GM23338 (cell line): Measurements from ENCODE around the gene MEGF11.

Source experiments
- CREB1 ChIP-seq: fragments of 250-450 bp; sonication (Bioruptor Pico); IDR thresholded peaks from 2 replicates; pipeline ENCODE4 v1.5.0; 2020; ENCODE audit warnings: low read depth, mild to moderate bottlenecking, moderate library complexity
- CTCF ChIP-seq, 2 experiments: fragments of 200-600 bp in 1 of 2; sonication (generic) in 1 of 2; conservative IDR thresholded peaks; 2 replicates each; pipeline versions ENCODE4 v1.5.1 to v1.6.1; 2016 to 2017; ENCODE audit warnings: antibody characterized with exemption in 2 of 2, low read depth in 2 of 2, mild to moderate bottlenecking in 2 of 2, moderate library complexity in 1 of 2
- EZH2 ChIP-seq: fragments of 200-600 bp; sonication (generic); IDR thresholded peaks from one replicate; pipeline ENCODE4 v1.8.0; 2017; ENCODE audit warnings: antibody characterized with exemption, mild to moderate bottlenecking, low read depth; ENCODE audit not compliant: unreplicated experiment
- EZH2phosphoT487 ChIP-seq: fragments of 200-600 bp; sonication (generic); IDR thresholded peaks from one replicate; pipeline ENCODE4 v1.8.1; 2018; ENCODE audit warnings: antibody characterized with exemption; ENCODE audit not compliant: unreplicated experiment
- JUNB ChIP-seq: IDR thresholded peaks from one replicate; pipeline ENCODE4 v1.6.1; 2016; ENCODE audit warnings: antibody characterized with exemption; ENCODE audit not compliant: unreplicated experiment
- POLR2AphosphoS5 ChIP-seq: IDR thresholded peaks from 2 replicates; pipeline ENCODE4 v1.6.1; 2016; ENCODE audit warnings: antibody characterized with exemption, low read depth
- REST ChIP-seq: IDR thresholded peaks from one replicate; pipeline ENCODE4 v1.6.1; 2018; ENCODE audit warnings: antibody characterized with exemption; ENCODE audit not compliant: unreplicated experiment
- ZNF114 ChIP-seq: fragments of 250-450 bp; sonication (Bioruptor Pico); IDR thresholded peaks from 2 replicates; pipeline ENCODE4 v1.5.0; 2020; ENCODE audit warnings: mild to moderate bottlenecking, moderate library complexity
- TF ChIP-seq, protein P1 (sequence below): fragments of 250-450 bp; sonication (Bioruptor Pico); IDR thresholded peaks from 2 replicates; pipeline ENCODE4 v1.5.0; 2020; ENCODE audit warnings: mild to moderate bottlenecking, moderate library complexity

DNA sequence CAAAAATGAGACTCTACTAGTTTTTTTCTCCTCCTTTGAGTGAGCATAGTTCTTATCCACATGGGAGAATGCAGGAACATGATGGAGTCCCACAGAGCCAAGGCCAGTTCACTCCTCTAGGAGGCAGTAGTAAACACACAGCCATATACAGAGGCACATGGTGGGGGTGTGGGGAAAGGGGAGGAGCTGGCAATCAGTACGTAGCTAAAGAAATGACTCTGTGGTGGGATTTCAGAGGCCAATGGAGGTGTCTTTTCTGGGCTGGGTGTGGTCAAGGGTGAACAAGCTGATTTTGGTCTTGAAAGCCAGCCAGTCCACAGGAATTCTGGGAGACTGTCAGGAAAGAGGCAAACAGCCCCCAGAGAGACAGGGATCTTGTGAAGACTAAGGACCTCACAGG is 390.9 kb downstream of the MEGF11 start:
- TF ChIP-seq EZH2 (no peak), EZH2phosphoT487 (no peak), CTCF (conservative IDR thresholded peaks at IDR 0.05; ENCODE audit: low read depth in 2 of 2) (peak; percentile 82 to 85), POLR2AphosphoS5 (no peak), CREB1 (peak; percentile 70), ZNF114 (no peak), REST (no peak), JUNB (no peak)
- TF ChIP-seq, protein P1, sequence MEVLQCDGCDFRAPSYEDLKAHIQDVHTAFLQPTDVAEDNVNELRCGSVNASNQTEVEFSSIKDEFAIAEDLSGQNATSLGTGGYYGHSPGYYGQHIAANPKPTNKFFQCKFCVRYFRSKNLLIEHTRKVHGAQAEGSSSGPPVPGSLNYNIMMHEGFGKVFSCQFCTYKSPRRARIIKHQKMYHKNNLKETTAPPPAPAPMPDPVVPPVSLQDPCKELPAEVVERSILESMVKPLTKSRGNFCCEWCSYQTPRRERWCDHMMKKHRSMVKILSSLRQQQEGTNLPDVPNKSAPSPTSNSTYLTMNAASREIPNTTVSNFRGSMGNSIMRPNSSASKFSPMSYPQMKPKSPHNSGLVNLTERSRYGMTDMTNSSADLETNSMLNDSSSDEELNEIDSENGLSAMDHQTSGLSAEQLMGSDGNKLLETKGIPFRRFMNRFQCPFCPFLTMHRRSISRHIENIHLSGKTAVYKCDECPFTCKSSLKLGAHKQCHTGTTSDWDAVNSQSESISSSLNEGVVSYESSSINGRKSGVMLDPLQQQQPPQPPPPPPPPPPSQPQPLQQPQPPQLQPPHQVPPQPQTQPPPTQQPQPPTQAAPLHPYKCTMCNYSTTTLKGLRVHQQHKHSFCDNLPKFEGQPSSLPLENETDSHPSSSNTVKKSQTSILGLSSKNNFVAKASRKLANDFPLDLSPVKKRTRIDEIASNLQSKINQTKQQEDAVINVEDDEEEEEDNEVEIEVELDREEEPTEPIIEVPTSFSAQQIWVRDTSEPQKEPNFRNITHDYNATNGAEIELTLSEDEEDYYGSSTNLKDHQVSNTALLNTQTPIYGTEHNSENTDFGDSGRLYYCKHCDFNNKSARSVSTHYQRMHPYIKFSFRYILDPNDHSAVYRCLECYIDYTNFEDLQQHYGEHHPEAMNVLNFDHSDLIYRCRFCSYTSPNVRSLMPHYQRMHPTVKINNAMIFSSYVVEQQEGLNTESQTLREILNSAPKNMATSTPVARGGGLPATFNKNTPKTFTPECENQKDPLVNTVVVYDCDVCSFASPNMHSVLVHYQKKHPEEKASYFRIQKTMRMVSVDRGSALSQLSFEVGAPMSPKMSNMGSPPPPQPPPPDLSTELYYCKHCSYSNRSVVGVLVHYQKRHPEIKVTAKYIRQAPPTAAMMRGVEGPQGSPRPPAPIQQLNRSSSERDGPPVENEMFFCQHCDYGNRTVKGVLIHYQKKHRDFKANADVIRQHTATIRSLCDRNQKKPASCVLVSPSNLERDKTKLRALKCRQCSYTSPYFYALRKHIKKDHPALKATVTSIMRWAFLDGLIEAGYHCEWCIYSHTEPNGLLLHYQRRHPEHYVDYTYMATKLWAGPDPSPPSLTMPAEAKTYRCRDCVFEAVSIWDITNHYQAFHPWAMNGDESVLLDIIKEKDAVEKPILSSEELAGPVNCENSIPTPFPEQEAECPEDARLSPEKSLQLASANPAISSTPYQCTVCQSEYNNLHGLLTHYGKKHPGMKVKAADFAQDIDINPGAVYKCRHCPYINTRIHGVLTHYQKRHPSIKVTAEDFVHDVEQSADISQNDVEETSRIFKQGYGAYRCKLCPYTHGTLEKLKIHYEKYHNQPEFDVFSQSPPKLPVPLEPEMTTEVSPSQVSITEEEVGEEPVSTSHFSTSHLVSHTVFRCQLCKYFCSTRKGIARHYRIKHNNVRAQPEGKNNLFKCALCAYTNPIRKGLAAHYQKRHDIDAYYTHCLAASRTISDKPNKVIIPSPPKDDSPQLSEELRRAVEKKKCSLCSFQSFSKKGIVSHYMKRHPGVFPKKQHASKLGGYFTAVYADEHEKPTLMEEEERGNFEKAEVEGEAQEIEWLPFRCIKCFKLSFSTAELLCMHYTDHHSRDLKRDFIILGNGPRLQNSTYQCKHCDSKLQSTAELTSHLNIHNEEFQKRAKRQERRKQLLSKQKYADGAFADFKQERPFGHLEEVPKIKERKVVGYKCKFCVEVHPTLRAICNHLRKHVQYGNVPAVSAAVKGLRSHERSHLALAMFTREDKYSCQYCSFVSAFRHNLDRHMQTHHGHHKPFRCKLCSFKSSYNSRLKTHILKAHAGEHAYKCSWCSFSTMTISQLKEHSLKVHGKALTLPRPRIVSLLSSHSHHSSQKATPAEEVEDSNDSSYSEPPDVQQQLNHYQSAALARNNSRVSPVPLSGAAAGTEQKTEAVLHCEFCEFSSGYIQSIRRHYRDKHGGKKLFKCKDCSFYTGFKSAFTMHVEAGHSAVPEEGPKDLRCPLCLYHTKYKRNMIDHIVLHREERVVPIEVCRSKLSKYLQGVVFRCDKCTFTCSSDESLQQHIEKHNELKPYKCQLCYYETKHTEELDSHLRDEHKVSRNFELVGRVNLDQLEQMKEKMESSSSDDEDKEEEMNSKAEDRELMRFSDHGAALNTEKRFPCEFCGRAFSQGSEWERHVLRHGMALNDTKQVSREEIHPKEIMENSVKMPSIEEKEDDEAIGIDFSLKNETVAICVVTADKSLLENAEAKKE (CRISPR knock-in tag), result no peak
